Measurements from ENCODE around the gene TPRN.
"Not testable (repeated sequence)": the region's sequence is repeated elsewhere in the genome, so short reads cannot be mapped to it uniquely, and the experiment has no call there.

The TPRN gene

GRCh38 chr9:137240318-137240840 lies 39.8 kb upstream of the TPRN start:
- Mint-ChIP-seq H3K36me3 (ENCODE audit: low read depth) (peaks cover 25% of the 10 kb centered on the region), H3K4me1 (peaks cover 34% of the 10 kb centered on the region), H3K27ac (peak overlapping the region; percentile 42), H3K4me3 (peak overlapping the region; percentile 88), H3K27me3 (peaks cover 3% of the 10 kb centered on the region), H3K9me3 (no peaks in the 10 kb centered on the region)
- ATAC-seq (peak; percentile 20), DNase-seq (peak; percentile 70)

GRCh38 chr9:137239541-137240200 lies 39.1 kb upstream of the TPRN start:
- peaks cover 37% of the 10 kb centered on the region for H3K4me1 Mint-ChIP-seq
- not testable (repeated sequence) for H3K27me3 Mint-ChIP-seq, ATAC-seq, DNase-seq, H3K9me3 Mint-ChIP-seq
- H3K27ac Mint-ChIP-seq = peak overlapping the region; percentile 42
- H3K4me3 Mint-ChIP-seq = peak overlapping the region; percentile 88
- H3K36me3 Mint-ChIP-seq (ENCODE audit: low read depth) = peaks cover 25% of the 10 kb centered on the region

GRCh38 chr9:137237759-137238726 lies 37.5 kb upstream of the TPRN start:
- DNase-seq (no peak), ATAC-seq (no peak)
- H3K4me3 Mint-ChIP-seq = no peak overlapping the region
- no peak overlapping the region for H3K27ac Mint-ChIP-seq
- H3K9me3 Mint-ChIP-seq = no peaks in the 10 kb centered on the region
- peaks cover 34% of the 10 kb centered on the region for H3K4me1 Mint-ChIP-seq
- H3K27me3 Mint-ChIP-seq = peaks cover 3% of the 10 kb centered on the region
- peaks cover 17% of the 10 kb centered on the region for H3K36me3 Mint-ChIP-seq (ENCODE audit: low read depth)

- Mint-ChIP-seq H3K4me1 (peaks cover 24% of the 10 kb centered on the region), H3K4me3 (no peak overlapping the region), H3K27ac (no peak overlapping the region)
These were observed 36.4 kb upstream of the TPRN start for GRCh38 chr9:137236936-137237421.

GRCh38 chr9:137236238-137236935 lies 35.8 kb upstream of the TPRN start:
- Mint-ChIP-seq H3K9me3 (no peaks in the 10 kb centered on the region), H3K27ac (no peak overlapping the region), H3K4me1 (peaks cover 22% of the 10 kb centered on the region), H3K36me3 (ENCODE audit: low read depth) (peaks cover 4% of the 10 kb centered on the region), H3K4me3 (no peak overlapping the region), H3K27me3 (peaks cover 3% of the 10 kb centered on the region)
- peak; percentile 31 for ATAC-seq
- DNase-seq = peak; percentile 97

More at GRCh38 chr9:137236936-137237421, 36.4 kb upstream of the TPRN start:
- H3K27me3 Mint-ChIP-seq = peaks cover 3% of the 10 kb centered on the region
- peaks cover 6% of the 10 kb centered on the region for H3K36me3 Mint-ChIP-seq (ENCODE audit: low read depth)
- no peaks in the 10 kb centered on the region for H3K9me3 Mint-ChIP-seq
- DNase-seq (no peak), ATAC-seq (no peak)

GRCh38 chr9:137235424-137236237 lies 35.1 kb upstream of the TPRN start:
- H3K27ac Mint-ChIP-seq = no peak overlapping the region

GRCh38 chr9:137234758-137235423 lies 34.4 kb upstream of the TPRN start:
- Mint-ChIP-seq H3K36me3 (ENCODE audit: low read depth) (no peaks in the 10 kb centered on the region), H3K4me1 (peaks cover 19% of the 10 kb centered on the region), H3K27me3 (no peaks in the 10 kb centered on the region), H3K4me3 (no peak overlapping the region), H3K9me3 (no peaks in the 10 kb centered on the region), H3K27ac (no peak overlapping the region)
- ATAC-seq (no peak), DNase-seq (no peak)

More at GRCh38 chr9:137235424-137236237, 35.1 kb upstream of the TPRN start:
- Mint-ChIP-seq H3K9me3 (no peaks in the 10 kb centered on the region), H3K4me3 (no peak overlapping the region), H3K27me3 (no peaks in the 10 kb centered on the region), H3K36me3 (ENCODE audit: low read depth) (no peaks in the 10 kb centered on the region), H3K4me1 (peaks cover 19% of the 10 kb centered on the region)
- DNase-seq = no peak
- ATAC-seq = no peak

- DNase-seq (no peak), ATAC-seq (no peak)
- no peak overlapping the region for H3K27ac Mint-ChIP-seq
- H3K4me1 Mint-ChIP-seq = peaks cover 14% of the 10 kb centered on the region
- H3K27me3 Mint-ChIP-seq = no peaks in the 10 kb centered on the region
- H3K9me3 Mint-ChIP-seq = no peaks in the 10 kb centered on the region
- no peak overlapping the region for H3K4me3 Mint-ChIP-seq
- H3K36me3 Mint-ChIP-seq (ENCODE audit: low read depth) = no peaks in the 10 kb centered on the region
These were observed 33.6 kb upstream of the TPRN start for GRCh38 chr9:137234055-137234697.

GRCh38 chr9:137233143-137233980 lies 32.8 kb upstream of the TPRN start:
- H3K27me3 Mint-ChIP-seq = no peaks in the 10 kb centered on the region
- no peak overlapping the region for H3K4me3 Mint-ChIP-seq

GRCh38 chr9:137232510-137232909 lies 32.0 kb upstream of the TPRN start:
- Mint-ChIP-seq H3K36me3 (ENCODE audit: low read depth) (no peaks in the 10 kb centered on the region), H3K4me1 (peaks cover 8% of the 10 kb centered on the region), H3K4me3 (no peak overlapping the region), H3K27me3 (peaks cover 2% of the 10 kb centered on the region), H3K9me3 (no peaks in the 10 kb centered on the region), H3K27ac (no peak overlapping the region)
- no peak for DNase-seq
- no peak for ATAC-seq

More at GRCh38 chr9:137233143-137233980, 32.8 kb upstream of the TPRN start:
- H3K27ac Mint-ChIP-seq = no peak overlapping the region
- ATAC-seq (no peak), DNase-seq (no peak)
- H3K36me3 Mint-ChIP-seq (ENCODE audit: low read depth) = no peaks in the 10 kb centered on the region
- peaks cover 9% of the 10 kb centered on the region for H3K4me1 Mint-ChIP-seq
- H3K9me3 Mint-ChIP-seq = no peaks in the 10 kb centered on the region

GRCh38 chr9:137232101-137232500 lies 31.6 kb upstream of the TPRN start:
- DNase-seq (no peak), ATAC-seq (no peak)
- Mint-ChIP-seq H3K9me3 (no peaks in the 10 kb centered on the region), H3K4me1 (peaks cover 10% of the 10 kb centered on the region), H3K27ac (no peak overlapping the region), H3K27me3 (peaks cover 2% of the 10 kb centered on the region), H3K36me3 (ENCODE audit: low read depth) (no peaks in the 10 kb centered on the region), H3K4me3 (no peak overlapping the region)

GRCh38 chr9:137231372-137232039 lies 31.0 kb upstream of the TPRN start:
- no peak overlapping the region for H3K4me3 Mint-ChIP-seq
- H3K4me1 Mint-ChIP-seq = peaks cover 7% of the 10 kb centered on the region
- H3K9me3 Mint-ChIP-seq = no peaks in the 10 kb centered on the region
- ATAC-seq (no peak), DNase-seq (no peak)
- peaks cover 2% of the 10 kb centered on the region for H3K27me3 Mint-ChIP-seq
- no peak overlapping the region for H3K27ac Mint-ChIP-seq
- no peaks in the 10 kb centered on the region for H3K36me3 Mint-ChIP-seq (ENCODE audit: low read depth)
